Activated CD4-positive, alpha-beta T cell treated with anti-CD3 and anti-CD28 coated beads for 4 hours (primary cell): ENCODE data around the gene TMPRSS4.
"Not testable (repeated sequence)": the region's sequence is repeated elsewhere in the genome, so short reads cannot be mapped to it uniquely, and the experiment has no call there.

ENCODE experiments used
- DNase-seq, 2 donors: peaks; one replicate each; pipeline ENCODE4 v3.0.0-alpha.2; 2020

Gene TMPRSS4

GRCh38 chr11:118057251-118058145 lies 19.4 kb upstream of the TMPRSS4 start:
- DNase-seq: no peak

- DNase-seq: no peak
Observed at GRCh38 chr11:118058311-118059245, 18.3 kb upstream of the TMPRSS4 start.

GRCh38 chr11:118059246-118059940 lies 17.5 kb upstream of the TMPRSS4 start:
- DNase-seq: no peak

GRCh38 chr11:118060081-118060661 lies 16.7 kb upstream of the TMPRSS4 start:
- no peak for DNase-seq

GRCh38 chr11:118060869-118061268 lies 16.0 kb upstream of the TMPRSS4 start:
- no peak for DNase-seq

GRCh38 chr11:118061586-118062125 lies 15.2 kb upstream of the TMPRSS4 start:
- no peak for DNase-seq

GRCh38 chr11:118062181-118062580 lies 14.7 kb upstream of the TMPRSS4 start:
- not testable (repeated sequence) for DNase-seq

- not testable (repeated sequence) for DNase-seq
Observed at GRCh38 chr11:118062631-118063030, 14.2 kb upstream of the TMPRSS4 start.

GRCh38 chr11:118064956-118065355 lies 11.9 kb upstream of the TMPRSS4 start:
- no peak for DNase-seq

- DNase-seq: no peak
Observed at GRCh38 chr11:118065384-118065783, 11.5 kb upstream of the TMPRSS4 start.

- no peak for DNase-seq
Observed at GRCh38 chr11:118067006-118067405, 9.9 kb upstream of the TMPRSS4 start.

- no peak for DNase-seq
Observed at GRCh38 chr11:118068206-118068944, 8.5 kb upstream of the TMPRSS4 start.

GRCh38 chr11:118068945-118069612 lies 7.8 kb upstream of the TMPRSS4 start:
- DNase-seq: no peak

- no peak for DNase-seq
Observed at GRCh38 chr11:118071416-118072030, 5.4 kb upstream of the TMPRSS4 start.

- DNase-seq: no peak
Observed at GRCh38 chr11:118073554-118073953, 3.3 kb upstream of the TMPRSS4 start.

GRCh38 chr11:118074091-118074685 lies 2.7 kb upstream of the TMPRSS4 start:
- DNase-seq: no peak

- no peak for DNase-seq
Observed at GRCh38 chr11:118074785-118075184, 2.1 kb upstream of the TMPRSS4 start.

- no peak for DNase-seq
Observed at GRCh38 chr11:118078911-118079411, 2.1 kb downstream of the TMPRSS4 start.

GRCh38 chr11:118079491-118079890 lies 2.6 kb downstream of the TMPRSS4 start:
- no peak for DNase-seq

GRCh38 chr11:118080296-118080695 lies 3.4 kb downstream of the TMPRSS4 start:
- DNase-seq: no peak
